Measurements from ENCODE around the gene FADS6.

The FADS6 gene

GRCh38 chr17:74855323-74855722 is 38.1 kb downstream of the FADS6 start:
- DNase-seq = no peak

GRCh38 chr17:74854792-74855191 is 38.6 kb downstream of the FADS6 start:
- no peak for DNase-seq

- no peak for DNase-seq
Observed at GRCh38 chr17:74853669-74854068, 39.8 kb downstream of the FADS6 start.

- DNase-seq = no peak
Observed at GRCh38 chr17:74853048-74853397, 40.4 kb downstream of the FADS6 start.

GRCh38 chr17:74852237-74853047 is 41.0 kb downstream of the FADS6 start:
- DNase-seq = no peak

GRCh38 chr17:74851612-74852236 is 41.7 kb downstream of the FADS6 start:
- DNase-seq = no peak

- no peak for DNase-seq
Observed at GRCh38 chr17:74850914-74851313, 42.5 kb downstream of the FADS6 start.

GRCh38 chr17:74850310-74850709 is 43.1 kb downstream of the FADS6 start:
- DNase-seq = no peak

- no peak for DNase-seq
Observed at GRCh38 chr17:74848656-74849399, 44.6 kb downstream of the FADS6 start.

GRCh38 chr17:74846621-74847020 is 46.8 kb downstream of the FADS6 start:
- no peak for DNase-seq

- no peak for DNase-seq
Observed at GRCh38 chr17:74843352-74843627, 50.1 kb downstream of the FADS6 start.

- peak in 51 of 56 donors; percentile 23 to 84 (median 64) for DNase-seq
Observed at GRCh38 chr17:74842599-74843351, 50.7 kb downstream of the FADS6 start.

- peak in 6 of 56 donors; percentile 35 to 64 (median 47) for DNase-seq
Observed at GRCh38 chr17:74842146-74842598, 51.3 kb downstream of the FADS6 start.

GRCh38 chr17:74840989-74841666 is 52.3 kb downstream of the FADS6 start:
- peak in 46 of 56 donors; percentile 22 to 74 (median 50) for DNase-seq

GRCh38 chr17:74839990-74840852 is 53.2 kb downstream of the FADS6 start:
- DNase-seq = no peak

GRCh38 chr17:74838274-74838673 is 55.2 kb downstream of the FADS6 start:
- DNase-seq = no peak

GRCh38 chr17:74836691-74837467 is 56.6 kb downstream of the FADS6 start:
- no peak for DNase-seq

- DNase-seq = no peak
Observed at GRCh38 chr17:74836191-74836590, 57.2 kb downstream of the FADS6 start.
